SK-N-SH treated with all-trans-retinoic acid at 6 μM for 48 hours (cell line): ENCODE results near the gene C17orf58.

Experiments used
- ATAC-seq: fragments of 200-7000 bp; cut with Tn5 transposase; 3 replicates; pipeline ENCODE4 v1.9.1; 2020; ENCODE audit warnings: mild to moderate bottlenecking, moderate library complexity
- ARNTL ChIP-seq: fragments of 450-650 bp; formaldehyde crosslinking; IDR thresholded peaks from 2 replicates; pipeline ENCODE4 v1.5.0; 2020; ENCODE audit warnings: low read depth, mild to moderate bottlenecking, moderate library complexity, borderline replicate concordance
- BACH2 ChIP-seq: fragments of 250-450 bp; sonication (Bioruptor Pico); IDR thresholded peaks from 2 replicates; pipeline ENCODE4 v1.9.0; 2021; ENCODE audit warnings: mild to moderate bottlenecking, borderline replicate concordance
- CREB5 ChIP-seq: fragments of 250-450 bp; sonication (Bioruptor Pico); IDR thresholded peaks from 2 replicates; pipeline ENCODE4 v1.5.1; 2020; ENCODE audit warnings: low read depth, mild to moderate bottlenecking, moderate library complexity
- CSDC2 ChIP-seq: fragments of 250-450 bp; sonication (Bioruptor Pico); IDR thresholded peaks from 2 replicates; pipeline ENCODE4 v1.5.0; 2020; ENCODE audit warnings: mild to moderate bottlenecking, moderate library complexity
- CSRNP3 ChIP-seq: fragments of 250-450 bp; sonication (Bioruptor Pico); IDR thresholded peaks from 2 replicates; pipeline ENCODE4 v1.5.1; 2021; ENCODE audit warnings: mild to moderate bottlenecking, moderate library complexity
- GLIS3 ChIP-seq: fragments of 250-450 bp; sonication (Bioruptor Pico); IDR thresholded peaks from 2 replicates; pipeline ENCODE4 v1.5.0; 2020; ENCODE audit warnings: mild to moderate bottlenecking, moderate library complexity
- PATZ1 ChIP-seq: fragments of 250-450 bp; sonication (Bioruptor Pico); IDR thresholded peaks from 2 replicates; pipeline ENCODE4 v1.8.0; 2020; ENCODE audit warnings: mild to moderate bottlenecking, moderate library complexity, borderline replicate concordance
- POU6F1 ChIP-seq: fragments of 250-450 bp; sonication (Bioruptor Pico); IDR thresholded peaks from 2 replicates; pipeline ENCODE4 v1.8.0; 2021; ENCODE audit warnings: low read depth, mild to moderate bottlenecking, moderate library complexity, borderline replicate concordance
- PPARA ChIP-seq: fragments of 250-450 bp; sonication (Bioruptor Pico); IDR thresholded peaks from 2 replicates; pipeline ENCODE4 v1.5.0; 2020; ENCODE audit warnings: mild to moderate bottlenecking, borderline replicate concordance
- TCF4 ChIP-seq: fragments of 250-450 bp; sonication (Bioruptor Pico); IDR thresholded peaks from 2 replicates; pipeline ENCODE4 v1.8.0; 2021; ENCODE audit warnings: mild to moderate bottlenecking, moderate library complexity, borderline replicate concordance
- TOX ChIP-seq: fragments of 250-450 bp; sonication (Bioruptor Pico); IDR thresholded peaks from 2 replicates; pipeline ENCODE4 v1.8.0; 2021; ENCODE audit warnings: mild to moderate bottlenecking, moderate library complexity, borderline replicate concordance
- TSHZ2 ChIP-seq: fragments of 250-450 bp; sonication (Bioruptor Pico); IDR thresholded peaks from 2 replicates; pipeline ENCODE4 v1.5.0; 2020; ENCODE audit warnings: mild to moderate bottlenecking, moderate library complexity
- ZFP3 ChIP-seq: fragments of 250-450 bp; sonication (Bioruptor Pico); IDR thresholded peaks from 2 replicates; pipeline ENCODE4 v1.5.0; 2020; ENCODE audit warnings: mild to moderate bottlenecking, moderate library complexity
- ZNF565 ChIP-seq: fragments of 450-650 bp; formaldehyde crosslinking; conservative IDR thresholded peaks from 2 replicates; pipeline ENCODE4 v1.5.0; 2020; ENCODE audit warnings: low read depth, mild to moderate bottlenecking, moderate library complexity

The C17orf58 gene

GRCh38 chr17:67944035-67944434 lies 52.2 kb downstream of the C17orf58 start:
- TF ChIP-seq ARNTL (CRISPR knock-in tag) (no peak), BACH2 (CRISPR knock-in tag) (no peak), TSHZ2 (no peak), ZNF565 (no peak), PATZ1 (CRISPR knock-in tag) (no peak), ZFP3 (CRISPR knock-in tag) (no peak), CREB5 (CRISPR knock-in tag) (no peak)
- no peak for ATAC-seq

GRCh38 chr17:67942810-67943209 lies 53.5 kb downstream of the C17orf58 start:
- ATAC-seq = peak; percentile 75
- no peak for TF ChIP-seq TCF4 (CRISPR knock-in tag)
- TF ChIP-seq GLIS3 = no peak
- no peak for TF ChIP-seq CSRNP3
- TF ChIP-seq CSDC2 = no peak
- no peak for TF ChIP-seq ZNF565
- TF ChIP-seq POU6F1 (CRISPR knock-in tag) = no peak
- no peak for TF ChIP-seq TOX
- TF ChIP-seq PPARA (CRISPR knock-in tag) = no peak
- TF ChIP-seq PATZ1 (CRISPR knock-in tag) = no peak
